GM19452 (cell line): ENCODE data around the gene MIPEP.
A peak's percentile ranks its signal among the peaks of the same experiment; 100 is the strongest.

Experiments used
- ATAC-seq: cut with Tn5 transposase; IDR thresholded peaks from one replicate; pipeline ENCODE4 v1.9.1; 2021; ENCODE audit not compliant: unreplicated experiment

MIPEP gene

DNA sequence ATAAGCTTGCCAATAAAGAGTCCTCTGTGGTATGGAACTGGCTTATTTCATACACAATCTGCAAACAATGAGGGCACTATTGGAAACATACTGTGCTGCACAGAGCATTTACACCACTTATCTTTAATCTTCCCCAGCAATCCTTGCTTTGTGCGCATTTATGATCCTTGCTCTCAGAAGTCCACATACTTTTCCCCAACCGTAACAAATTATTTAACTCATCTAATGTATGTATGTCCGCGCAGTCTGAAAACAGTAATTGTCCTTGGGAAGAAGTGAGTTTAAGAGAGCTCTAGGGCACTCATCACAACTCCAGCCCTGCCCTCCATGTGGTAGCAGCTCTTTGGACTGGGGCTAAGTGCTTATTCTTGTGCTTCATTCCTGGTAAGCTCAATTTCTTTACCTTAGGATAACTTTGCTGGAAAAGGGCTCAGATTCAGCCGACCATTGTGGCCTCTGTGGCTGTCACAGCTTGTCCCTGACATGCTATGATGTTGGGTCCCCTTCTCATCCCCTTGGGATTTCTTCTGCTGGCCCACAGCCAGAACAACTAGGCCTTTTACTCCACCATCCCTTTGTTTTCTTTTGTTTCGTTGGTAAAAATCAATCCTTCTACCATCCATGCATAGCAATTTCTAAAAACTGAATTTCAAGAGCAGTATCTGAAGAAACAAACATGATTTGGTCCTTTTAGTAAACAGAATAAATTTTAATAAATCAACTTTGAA lies 166.3 kb downstream of the MIPEP start:
- ATAC-seq = no peak

GRCh38 chr13:23718996-23719395 lies 170.2 kb downstream of the MIPEP start:
- ATAC-seq = no peak

DNA sequence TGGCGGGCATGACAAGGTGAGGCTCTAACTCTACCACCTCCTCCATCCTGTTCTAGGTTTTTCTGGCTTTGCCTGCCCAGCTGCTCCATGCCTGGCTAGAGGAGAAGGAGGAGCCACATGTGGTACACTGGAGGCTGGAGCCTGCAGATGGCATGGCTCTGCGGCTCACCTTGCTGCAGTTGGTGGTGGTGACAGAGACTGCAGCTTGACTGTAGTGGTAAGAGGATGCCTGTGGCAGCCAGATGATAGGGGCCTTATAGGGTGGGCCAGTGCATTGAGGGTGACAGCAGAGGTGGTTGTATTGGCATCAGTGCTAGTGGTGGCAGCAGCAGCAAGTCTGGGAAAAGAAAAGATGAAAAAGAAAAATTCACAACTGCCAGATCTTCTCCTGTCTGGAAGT lies 172.8 kb downstream of the MIPEP start:
- no peak for ATAC-seq

- no peak for ATAC-seq
These were observed 173.4 kb downstream of the MIPEP start for GRCh38 chr13:23715762-23716235.

DNA sequence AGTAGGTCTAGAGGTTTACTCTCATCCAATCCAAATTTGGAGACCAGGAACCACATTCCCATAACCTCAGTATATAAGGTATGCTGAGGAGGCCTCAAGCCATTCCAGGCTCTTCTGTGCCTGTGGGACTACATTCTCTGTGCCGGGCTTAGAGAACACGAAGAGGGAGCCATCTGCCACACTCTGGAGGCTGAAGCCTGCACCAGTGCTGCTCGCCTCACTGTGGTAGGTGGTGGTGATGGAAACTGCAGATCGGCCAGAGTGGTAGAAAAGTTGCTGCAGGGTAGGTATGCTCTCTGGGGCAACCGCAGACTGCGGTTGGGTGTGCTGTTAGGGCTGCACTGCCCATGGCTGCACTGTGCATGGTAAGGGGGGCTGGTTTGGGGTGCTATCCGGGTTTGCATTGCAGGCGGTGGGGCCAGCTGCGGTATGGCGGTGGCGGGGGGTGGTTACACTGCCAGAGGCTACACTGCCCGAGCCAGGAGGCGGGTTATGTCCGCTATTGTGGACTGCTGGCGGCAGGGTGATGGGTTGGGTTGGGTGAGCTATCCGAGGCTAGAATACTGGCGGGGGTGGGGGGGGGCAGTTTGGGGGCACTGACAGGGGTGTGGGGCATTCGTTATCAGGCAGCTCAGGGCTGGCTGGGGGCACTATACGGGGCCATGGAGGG lies 174.0 kb downstream of the MIPEP start:
- ATAC-seq = no peak

GRCh38 chr13:23714672-23715071 lies 174.5 kb downstream of the MIPEP start:
- no peak for ATAC-seq

GRCh38 chr13:23711355-23711754 lies 177.8 kb downstream of the MIPEP start:
- no peak for ATAC-seq

DNA sequence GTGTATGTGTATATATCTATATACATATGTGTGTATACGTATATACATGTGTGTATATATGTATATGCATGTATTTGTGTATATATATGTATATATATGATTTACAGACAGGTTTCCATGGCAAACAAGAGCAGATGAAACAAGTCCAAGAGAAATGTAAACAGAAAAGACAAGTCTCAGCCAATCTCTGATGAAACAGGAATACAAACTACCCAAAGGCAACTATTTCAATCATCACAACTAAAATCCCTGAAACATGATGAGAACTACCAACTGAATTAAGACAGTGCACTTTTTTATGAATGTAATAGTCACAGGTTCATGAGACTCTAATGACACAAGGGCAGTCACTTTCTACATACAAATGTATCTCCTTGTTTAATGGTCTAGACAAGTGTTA lies 178.8 kb downstream of the MIPEP start:
- ATAC-seq = no peak

- ATAC-seq = no peak
These were observed 179.7 kb downstream of the MIPEP start for GRCh38 chr13:23709536-23709935.

- ATAC-seq = no peak
These were observed 181.5 kb downstream of the MIPEP start for GRCh38 chr13:23707674-23708073.

DNA sequence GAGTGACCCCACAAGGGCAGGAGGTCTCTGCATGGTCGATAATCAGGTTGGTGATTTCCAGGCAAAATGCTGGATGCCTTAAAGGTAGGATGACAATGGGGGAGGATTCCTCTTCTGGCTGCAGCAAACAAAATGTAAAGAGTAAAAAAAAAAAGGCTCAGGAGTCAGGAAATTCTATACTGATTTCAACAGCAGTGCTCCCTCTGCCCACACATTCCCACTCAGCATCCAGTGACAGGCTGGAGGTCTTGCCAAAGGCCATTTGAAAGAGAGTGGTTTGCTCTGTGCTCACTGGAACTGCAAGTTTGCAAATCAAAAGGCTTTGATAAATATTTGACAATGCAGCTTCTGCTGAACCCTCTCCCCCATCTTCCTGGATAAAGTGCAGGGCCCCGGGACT lies 183.6 kb downstream of the MIPEP start:
- no peak for ATAC-seq

DNA sequence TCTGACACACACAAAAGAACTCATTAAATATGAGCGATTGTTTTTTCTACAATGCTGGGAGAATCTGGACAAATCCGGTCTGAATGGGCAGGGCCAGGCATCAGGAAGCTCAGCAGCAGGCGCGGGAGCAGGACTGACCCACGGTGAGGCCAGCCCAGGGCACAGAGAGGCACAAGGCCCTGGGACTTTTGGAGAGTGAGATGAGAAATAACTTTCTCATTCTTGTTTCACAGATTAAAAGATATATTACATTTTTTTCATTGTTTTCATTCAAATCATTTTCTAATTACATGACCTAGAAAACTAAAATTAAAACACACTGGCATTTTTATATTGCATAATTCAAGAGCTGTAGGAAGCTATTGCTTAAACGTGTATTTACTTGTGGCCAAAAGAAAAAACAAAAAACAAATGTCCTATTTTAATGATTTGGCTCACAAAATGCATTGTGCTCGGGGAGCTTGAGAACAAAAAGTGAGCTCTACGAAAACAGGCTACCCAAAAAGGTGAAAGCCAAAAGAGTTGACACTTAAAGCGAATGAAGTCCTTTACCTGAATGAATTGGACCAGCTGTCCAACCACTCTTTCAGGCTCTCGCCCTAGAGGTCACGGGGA lies 185.8 kb downstream of the MIPEP start:
- ATAC-seq = no peak

DNA sequence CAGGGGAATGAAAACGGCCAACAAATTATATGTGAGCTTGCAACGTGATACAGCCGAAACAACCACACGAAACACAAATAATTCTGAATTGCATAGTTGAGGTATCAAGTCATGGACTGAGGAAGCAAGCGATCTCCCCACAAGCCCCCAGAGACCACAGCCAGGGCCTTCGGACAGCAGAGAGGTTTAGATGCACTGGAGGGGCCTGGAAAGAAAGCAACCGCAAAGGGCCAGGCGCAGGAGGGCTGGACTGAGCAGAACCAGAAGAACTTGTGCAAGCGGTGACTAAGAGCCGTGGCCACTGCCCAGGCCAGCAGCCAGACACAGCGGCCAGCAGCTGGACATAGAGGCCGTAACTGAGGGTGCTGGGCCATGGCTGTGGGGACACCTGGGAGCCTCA lies 187.6 kb downstream of the MIPEP start:
- no peak for ATAC-seq

DNA sequence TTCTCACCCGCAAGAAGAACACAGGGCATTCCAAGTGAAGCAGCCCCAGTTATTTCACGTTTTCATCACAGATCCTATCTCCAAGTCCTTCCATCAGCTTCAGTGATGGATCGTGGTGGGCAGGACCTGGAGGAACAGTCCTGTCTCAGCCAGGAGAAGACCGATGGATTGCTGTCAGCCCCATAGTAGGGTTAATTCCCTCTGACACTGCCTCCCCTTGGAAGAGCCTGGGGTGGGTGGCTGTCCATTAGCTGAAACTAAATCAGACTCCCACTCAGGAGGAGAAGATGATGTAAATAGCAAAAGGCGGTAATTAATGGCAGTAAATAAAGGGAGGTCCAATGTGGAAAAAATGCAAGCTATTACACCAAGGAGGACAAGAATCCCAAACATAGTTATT lies 188.0 kb downstream of the MIPEP start:
- no peak for ATAC-seq

- no peak for ATAC-seq
These were observed 189.9 kb downstream of the MIPEP start for GRCh38 chr13:23699271-23699670.

DNA sequence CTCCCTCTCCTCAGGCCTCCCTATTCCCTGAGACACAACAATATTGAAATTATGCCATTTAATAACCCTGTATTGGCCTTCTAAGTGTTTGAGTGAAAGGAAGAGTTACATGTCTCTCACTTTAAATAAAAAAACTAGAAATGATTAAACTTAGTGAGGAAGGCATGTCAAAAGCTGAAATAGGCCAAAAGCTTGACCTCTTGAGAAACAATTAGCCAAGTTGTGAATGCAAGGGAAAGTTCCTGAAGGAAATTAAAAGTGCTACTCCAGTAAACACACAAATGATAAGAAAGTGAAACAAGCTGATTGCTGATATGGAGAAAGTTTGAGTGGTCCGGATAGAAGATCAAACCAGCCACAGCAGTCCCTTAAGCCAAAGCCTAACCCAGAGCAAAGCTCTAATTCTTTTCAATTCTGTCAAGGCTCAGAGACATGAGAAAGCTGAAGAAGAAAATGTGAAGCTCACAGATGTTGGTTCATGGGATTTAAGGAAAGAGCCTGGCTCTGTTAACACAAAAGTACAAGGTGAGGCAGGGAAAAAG lies 191.4 kb downstream of the MIPEP start:
- ATAC-seq = no peak

DNA sequence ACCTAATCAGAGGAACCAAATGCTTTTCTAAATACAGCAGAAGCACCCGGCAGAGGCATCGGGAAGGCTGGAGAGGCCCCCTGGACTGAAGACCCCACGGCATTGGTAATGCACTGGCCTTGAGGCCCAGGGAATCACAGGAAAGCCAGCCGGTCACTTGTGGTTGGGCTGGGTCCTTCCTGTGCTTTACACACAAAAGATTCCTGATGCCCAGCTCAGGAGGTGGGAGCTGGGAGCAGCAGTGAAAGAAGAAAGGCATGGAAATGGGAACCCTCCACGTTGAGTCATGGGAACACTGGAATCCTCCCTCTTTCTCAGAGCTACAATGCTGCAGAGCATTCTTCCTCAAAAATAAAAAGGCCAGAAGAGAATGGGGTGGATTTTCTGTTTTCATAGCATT lies 192.6 kb downstream of the MIPEP start:
- no peak for ATAC-seq

GRCh38 chr13:23695711-23696464 lies 193.3 kb downstream of the MIPEP start:
- ATAC-seq = peak; percentile 84

DNA sequence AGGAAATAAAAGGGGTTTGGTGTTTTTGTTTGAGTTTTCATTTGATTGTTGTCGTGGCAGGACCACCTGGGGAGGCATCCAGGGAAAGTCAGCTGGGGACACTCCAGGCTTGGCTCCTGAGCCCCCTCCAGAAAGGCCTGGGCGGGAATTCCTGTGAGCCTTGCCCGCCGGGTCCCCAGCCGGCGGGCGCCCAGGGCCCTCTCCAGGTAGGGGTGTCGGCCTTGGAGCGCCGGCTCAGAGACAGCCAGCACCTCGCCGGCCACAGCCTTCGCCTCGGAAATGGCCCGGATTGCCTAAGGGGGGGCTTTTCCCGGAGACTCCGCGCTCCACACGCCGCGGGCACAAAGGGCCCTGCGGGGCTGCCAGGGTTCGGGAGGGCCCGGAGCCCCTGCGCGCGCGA lies 194.0 kb downstream of the MIPEP start:
- no peak for ATAC-seq

DNA sequence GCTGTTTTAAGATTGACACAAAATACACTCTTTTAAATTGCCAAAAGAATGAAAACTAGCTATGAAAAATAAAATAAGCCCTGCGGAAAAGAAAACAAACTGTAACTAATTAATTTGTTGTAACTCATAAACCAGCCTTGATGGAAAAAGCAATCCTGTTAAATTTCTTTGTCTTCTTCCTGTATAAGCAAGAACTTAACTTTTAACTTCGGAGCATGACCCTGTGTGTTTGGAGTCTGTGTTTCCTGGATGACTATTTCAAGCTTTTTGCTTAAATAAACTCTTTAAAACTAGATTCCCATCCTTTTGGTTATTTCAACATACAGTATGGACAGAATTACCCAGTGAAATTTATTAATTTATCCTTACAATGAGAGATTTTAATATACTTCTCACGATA lies 196.4 kb downstream of the MIPEP start:
- no peak for ATAC-seq

GRCh38 chr13:23690668-23691067 lies 198.5 kb downstream of the MIPEP start:
- ATAC-seq = no peak
